ENCODE data around the gene TJAP1.

DNA sequence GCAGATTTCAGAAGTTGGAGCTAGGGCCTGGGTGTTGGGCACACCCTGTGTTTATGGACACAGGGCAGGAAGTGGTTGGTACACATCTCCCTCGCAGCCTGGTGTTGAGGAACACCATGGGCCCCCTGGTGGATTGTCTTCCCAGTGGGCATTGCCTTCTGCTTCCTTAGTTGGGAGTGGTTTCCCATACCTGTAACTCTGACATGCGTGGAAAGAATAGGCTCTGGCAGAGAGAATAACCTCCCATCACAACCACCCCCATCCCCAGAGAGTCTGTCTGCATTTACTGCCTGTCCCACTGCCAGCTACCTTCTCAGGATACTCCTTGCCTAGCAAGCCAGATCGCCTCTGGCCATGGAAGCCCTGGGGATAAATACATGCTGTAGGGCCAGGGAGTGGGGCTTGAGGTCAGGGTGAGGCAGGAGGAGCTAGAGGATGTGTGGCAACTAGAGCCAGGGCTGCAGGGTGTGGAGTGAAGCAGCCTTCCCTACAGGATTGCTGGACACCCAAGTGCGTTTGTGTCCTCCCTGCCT lies 18.1 kb downstream of the TJAP1 start:
- TF ChIP-seq EZH2 (IDR thresholded peaks at IDR 0.05; ENCODE audit: borderline replicate concordance, low read depth, low read length, severe bottlenecking): no peak
- TF ChIP-seq, protein P1, sequence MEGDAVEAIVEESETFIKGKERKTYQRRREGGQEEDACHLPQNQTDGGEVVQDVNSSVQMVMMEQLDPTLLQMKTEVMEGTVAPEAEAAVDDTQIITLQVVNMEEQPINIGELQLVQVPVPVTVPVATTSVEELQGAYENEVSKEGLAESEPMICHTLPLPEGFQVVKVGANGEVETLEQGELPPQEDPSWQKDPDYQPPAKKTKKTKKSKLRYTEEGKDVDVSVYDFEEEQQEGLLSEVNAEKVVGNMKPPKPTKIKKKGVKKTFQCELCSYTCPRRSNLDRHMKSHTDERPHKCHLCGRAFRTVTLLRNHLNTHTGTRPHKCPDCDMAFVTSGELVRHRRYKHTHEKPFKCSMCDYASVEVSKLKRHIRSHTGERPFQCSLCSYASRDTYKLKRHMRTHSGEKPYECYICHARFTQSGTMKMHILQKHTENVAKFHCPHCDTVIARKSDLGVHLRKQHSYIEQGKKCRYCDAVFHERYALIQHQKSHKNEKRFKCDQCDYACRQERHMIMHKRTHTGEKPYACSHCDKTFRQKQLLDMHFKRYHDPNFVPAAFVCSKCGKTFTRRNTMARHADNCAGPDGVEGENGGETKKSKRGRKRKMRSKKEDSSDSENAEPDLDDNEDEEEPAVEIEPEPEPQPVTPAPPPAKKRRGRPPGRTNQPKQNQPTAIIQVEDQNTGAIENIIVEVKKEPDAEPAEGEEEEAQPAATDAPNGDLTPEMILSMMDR (IDR thresholded peaks at IDR 0.05; ENCODE audit: borderline replicate concordance, extremely low read depth, low read length, poor library complexity, severe bottlenecking): peak; percentile 53

Measured in DND-41 (cell line).